HG03175 (cell line): ENCODE data around the gene HOXD4.

Source experiments
- ATAC-seq: cut with Tn5 transposase; IDR thresholded peaks from one replicate; pipeline ENCODE4 v1.9.1; 2021; ENCODE audit warnings: mild to moderate bottlenecking, moderate library complexity; ENCODE audit not compliant: unreplicated experiment

The HOXD4 gene

GRCh38 chr2:176156807-176157498 is 5.6 kb downstream of the HOXD4 start, which contains the start of gene HOXD3:
Gene HOXD3, plus strand, starts transcription at chr2:176157307. Its CDS starts 11,808 bp downstream, at chr2:176169115.
- no peak for ATAC-seq

GRCh38 chr2:176157499-176158185 is 6.3 kb downstream of the HOXD4 start:
- no peak for ATAC-seq

- no peak for ATAC-seq
These were observed 6.8 kb downstream of the HOXD4 start for GRCh38 chr2:176158186-176158591.

- ATAC-seq, result no peak
These were observed 7.7 kb downstream of the HOXD4 start for GRCh38 chr2:176158855-176159662.

GRCh38 chr2:176159663-176160250 is 8.4 kb downstream of the HOXD4 start:
- ATAC-seq, result no peak

GRCh38 chr2:176160251-176160985 is 9.1 kb downstream of the HOXD4 start:
- no peak for ATAC-seq

- no peak for ATAC-seq
These were observed 9.9 kb downstream of the HOXD4 start for GRCh38 chr2:176160986-176161824.

- no peak for ATAC-seq
These were observed 10.7 kb downstream of the HOXD4 start for GRCh38 chr2:176161825-176162626.

- ATAC-seq, result no peak
These were observed 11.7 kb downstream of the HOXD4 start for GRCh38 chr2:176162911-176163671.

- ATAC-seq, result no peak
These were observed 12.3 kb downstream of the HOXD4 start for GRCh38 chr2:176163672-176164056.

GRCh38 chr2:176164201-176164600 is 12.9 kb downstream of the HOXD4 start:
- ATAC-seq, result no peak

GRCh38 chr2:176164611-176165369 is 13.4 kb downstream of the HOXD4 start:
- no peak for ATAC-seq

- ATAC-seq, result no peak
These were observed 14.2 kb downstream of the HOXD4 start for GRCh38 chr2:176165370-176166050.

GRCh38 chr2:176166272-176166671 is 14.9 kb downstream of the HOXD4 start:
- no peak for ATAC-seq

- no peak for ATAC-seq
These were observed 16.0 kb downstream of the HOXD4 start for GRCh38 chr2:176167398-176167797.

GRCh38 chr2:176169181-176169580 is 17.8 kb downstream of the HOXD4 start:
- ATAC-seq, result no peak

- ATAC-seq, result no peak
These were observed 18.4 kb downstream of the HOXD4 start for GRCh38 chr2:176169711-176170110.
